HG03575 (cell line): Measurements from ENCODE around the gene ACTR10.
"Not testable (repeated sequence)": the region's sequence is repeated elsewhere in the genome, so short reads cannot be mapped to it uniquely, and the experiment has no call there.

Source experiments
- ATAC-seq: cut with Tn5 transposase; IDR thresholded peaks from one replicate; pipeline ENCODE4 v1.9.1; 2021; ENCODE audit not compliant: unreplicated experiment, insufficient number of reproducible peaks, low FRiP score; ENCODE audit errors: extremely low read depth

ACTR10 gene

DNA sequence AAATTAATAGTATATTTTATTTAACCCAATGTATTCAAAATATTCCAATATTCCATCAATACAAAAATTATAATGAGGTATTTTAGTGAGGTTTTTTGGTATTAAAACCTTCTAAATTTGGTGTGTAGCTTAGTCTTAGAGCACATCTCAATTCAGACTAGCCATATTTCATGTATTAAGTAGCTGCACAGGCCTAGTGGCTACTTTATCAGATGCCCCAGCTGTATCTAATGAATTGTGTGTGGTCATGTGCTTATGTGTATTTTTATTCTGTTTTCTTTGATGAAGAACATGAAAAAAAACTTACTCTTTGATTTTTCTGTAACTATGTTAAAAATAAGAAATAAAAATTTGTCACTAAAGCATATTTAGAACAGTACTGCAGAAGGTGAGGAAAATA, 13.2 kb downstream of the ACTR10 start:
- no peak for ATAC-seq

DNA sequence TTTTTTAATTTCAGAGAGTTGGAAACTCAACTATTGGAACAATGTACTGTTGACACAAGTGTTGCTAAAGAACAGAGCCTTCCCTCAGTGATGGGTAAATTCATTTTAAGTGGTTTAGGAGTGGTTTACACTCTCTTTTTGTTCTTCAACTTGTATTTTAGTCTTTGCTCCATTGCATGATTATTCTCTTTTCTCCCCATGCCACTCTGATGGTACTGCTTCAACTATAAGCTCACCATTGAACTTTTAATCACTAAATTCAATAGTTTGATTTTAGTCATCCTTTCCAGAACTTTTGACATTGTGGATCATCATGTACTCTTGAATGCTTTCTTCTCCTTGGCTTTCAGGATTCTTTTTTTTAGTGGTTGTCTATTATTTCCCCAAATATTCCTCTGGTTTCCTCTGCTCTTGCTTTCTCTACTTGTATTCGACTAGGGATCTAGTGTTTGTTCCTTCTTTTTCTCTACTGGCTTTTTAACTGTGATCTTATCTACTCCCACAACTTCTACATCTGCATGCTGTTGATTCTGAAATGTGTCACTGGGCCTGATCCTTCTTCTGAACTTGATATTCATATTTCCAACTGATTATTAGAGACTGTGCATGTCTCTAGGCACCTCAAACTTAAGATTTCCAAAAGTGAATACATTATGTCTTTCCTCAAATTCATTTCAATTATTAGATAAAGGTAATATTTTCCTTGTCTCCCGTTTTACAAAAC, 15.4 kb downstream of the ACTR10 start:
- ATAC-seq = no peak

DNA sequence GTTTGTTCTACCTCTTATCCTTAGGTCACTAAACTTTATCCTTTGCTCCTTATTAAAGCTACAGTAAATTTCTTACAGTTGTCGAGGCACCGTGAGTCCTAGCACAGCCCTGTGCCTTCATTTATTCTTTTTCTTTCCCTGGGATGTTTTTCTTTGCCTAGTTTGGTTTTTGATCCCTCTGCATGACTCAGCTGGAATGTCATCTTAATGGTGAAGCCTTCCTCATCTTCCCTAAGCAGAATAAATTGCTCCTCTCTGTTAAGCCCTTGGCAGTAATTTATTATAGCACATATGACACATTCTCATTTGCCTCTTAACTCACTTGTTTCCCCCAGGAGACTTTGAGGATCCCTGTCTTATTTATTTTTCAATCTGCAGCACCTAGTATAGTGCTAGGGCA, 16.6 kb downstream of the ACTR10 start:
- no peak for ATAC-seq

DNA sequence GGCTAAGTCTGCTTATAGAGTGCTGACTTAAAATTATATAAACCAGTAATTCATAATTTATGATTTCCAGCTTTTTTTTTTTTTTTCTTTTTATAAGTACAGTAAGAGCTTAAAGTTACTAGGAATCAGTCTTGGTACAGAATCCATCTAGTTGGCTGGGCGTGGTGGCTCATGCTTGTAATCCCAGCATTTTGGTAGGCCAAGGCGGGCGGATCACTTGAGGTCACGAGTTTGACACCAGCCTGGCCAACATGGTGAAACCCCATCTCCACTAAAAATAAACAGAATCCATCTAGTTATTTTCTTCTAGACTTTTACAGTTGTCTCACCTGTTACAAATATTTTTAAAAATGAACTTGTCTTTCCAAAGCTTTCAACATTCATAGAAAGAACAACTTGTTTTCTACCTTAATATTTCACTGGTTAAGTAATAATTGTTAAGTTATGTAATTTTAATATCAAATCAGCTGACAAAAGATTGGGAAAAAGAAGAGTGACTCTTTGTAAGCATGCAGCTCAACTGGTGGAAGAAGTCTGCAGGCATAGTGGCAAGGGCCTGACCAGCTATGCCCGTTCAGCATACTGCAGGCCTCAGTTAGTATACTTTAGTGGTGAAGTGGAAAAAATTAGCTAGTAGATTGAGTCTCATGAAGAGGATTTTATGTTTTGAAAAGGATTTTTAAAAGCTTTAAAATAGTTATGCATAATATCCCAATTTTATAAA, 27.3 kb downstream of the ACTR10 start:
- no peak for ATAC-seq

DNA sequence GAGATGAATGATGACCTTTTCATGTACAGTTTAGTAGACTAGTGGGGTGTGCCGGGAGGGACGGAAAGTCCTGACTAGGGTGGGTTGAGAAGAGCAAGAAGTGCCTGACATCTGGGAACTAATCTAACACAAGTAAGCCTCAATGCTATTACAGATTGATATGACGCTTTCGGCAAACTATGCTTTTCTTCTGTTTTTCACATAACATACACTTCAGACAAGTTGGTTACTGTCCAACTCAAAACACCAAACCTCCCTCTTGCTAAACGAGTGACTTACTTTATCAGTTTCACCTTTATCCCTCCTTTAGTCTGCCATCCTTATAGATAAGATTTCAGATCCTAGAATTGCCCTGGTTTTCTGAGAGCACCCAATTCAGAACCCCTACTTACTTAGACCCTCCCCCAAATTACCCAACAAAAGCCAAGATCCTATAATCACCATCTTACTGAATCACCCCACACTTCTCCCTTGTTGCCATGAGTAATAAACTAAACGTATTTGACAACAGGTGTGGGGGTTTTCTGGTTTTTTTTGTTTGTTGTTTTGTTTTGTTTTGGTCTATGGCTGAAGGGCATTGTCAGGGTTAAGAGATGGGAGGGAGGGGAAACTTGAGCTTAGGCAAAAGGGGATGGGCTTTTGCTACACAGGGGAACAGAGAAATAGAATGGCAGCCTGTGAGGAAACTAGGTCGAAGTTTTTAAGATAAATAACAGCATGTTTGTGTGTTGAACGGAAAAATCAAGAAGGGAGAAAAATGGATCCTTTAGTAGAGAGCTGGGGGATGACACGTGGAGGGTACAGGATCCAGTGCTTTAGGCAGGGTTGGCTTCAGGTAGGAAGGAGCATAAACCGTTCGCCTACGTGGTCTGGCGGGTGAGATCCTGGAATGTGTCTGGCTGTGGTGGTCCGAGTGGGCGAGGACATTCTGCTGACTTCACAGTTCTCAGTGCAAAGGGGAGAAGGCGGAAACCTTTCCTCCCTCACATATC, 38.6 kb downstream of the ACTR10 start:
- ATAC-seq = no peak

DNA sequence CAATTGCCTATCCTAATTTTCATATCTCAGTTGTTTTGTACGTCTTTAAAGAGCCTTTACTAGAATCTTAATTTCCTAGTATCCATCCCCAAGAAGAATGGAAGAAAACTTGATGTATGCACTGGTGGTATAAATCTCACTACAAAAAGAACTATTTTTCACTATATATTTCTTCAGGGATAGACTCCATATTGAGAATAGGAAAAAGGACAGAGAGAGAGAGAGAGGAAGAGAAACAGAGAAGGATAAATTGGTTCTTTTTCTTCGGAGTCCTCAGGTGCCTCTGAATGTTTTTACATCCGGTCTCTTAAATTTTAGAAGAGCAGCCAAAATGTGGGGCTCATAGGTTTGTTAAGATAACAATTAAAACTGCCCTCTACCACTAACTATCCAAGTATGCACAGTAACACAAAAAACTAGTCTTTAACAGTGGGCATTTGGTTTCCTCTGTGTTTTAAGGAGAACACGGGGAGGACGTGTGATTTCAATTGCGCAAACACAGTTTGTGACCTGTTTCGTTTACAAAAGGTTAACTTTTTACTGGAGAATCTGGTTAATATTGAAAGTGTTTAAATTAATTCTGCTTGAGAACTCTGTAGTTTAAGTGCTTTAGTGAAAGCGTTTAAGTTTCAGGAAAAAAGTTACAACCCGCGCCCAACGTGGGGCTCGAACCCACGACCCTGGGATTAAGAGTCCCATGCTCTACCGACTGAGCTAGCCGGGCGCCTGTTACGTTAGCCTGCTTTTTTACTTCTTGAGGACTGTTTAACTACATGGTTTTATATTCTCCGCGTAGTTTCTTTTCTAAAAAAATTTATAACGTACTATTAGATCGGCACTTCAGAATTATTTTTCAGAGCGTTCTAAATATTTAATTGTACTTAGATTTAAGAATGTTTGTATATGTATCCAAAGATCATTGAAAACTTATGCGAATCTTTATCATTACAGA, 39.6 kb downstream of the ACTR10 start:
- ATAC-seq = no peak

DNA sequence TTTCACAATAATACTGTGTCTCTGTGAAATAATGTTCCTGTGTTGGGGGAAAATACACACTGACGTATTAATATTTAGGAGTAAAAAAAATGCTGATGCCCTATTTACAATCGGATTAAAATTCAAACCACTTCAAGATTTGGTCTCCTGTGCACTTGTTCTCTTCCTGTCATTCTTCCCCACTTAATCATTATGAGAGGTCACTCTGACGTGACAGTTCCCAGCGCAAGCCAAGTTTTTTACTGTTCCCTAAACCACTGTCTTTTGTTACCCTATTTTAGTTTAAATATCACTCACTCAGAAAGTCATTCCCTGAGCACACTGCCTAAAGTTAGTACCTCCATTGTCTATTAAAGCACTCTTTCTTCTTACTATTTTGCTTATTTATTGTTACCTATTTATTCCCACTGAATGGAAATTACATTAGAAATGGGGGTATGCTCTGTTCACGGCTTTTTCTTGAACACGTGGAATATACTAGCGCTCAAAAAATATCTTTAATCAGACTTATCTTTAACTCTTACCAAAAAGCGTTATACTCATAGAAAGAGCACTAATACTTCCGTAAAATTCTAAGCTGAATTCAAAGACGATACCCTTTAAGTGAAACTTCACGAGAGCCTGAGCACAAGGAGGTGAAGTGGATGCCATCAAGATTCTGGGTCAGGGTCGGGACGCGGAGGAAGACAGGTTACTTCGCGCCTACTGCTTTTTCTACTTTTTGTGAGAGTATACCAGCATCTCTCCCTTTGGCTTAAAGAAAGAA, 44.0 kb downstream of the ACTR10 start:
- peak; percentile 6 for ATAC-seq

DNA sequence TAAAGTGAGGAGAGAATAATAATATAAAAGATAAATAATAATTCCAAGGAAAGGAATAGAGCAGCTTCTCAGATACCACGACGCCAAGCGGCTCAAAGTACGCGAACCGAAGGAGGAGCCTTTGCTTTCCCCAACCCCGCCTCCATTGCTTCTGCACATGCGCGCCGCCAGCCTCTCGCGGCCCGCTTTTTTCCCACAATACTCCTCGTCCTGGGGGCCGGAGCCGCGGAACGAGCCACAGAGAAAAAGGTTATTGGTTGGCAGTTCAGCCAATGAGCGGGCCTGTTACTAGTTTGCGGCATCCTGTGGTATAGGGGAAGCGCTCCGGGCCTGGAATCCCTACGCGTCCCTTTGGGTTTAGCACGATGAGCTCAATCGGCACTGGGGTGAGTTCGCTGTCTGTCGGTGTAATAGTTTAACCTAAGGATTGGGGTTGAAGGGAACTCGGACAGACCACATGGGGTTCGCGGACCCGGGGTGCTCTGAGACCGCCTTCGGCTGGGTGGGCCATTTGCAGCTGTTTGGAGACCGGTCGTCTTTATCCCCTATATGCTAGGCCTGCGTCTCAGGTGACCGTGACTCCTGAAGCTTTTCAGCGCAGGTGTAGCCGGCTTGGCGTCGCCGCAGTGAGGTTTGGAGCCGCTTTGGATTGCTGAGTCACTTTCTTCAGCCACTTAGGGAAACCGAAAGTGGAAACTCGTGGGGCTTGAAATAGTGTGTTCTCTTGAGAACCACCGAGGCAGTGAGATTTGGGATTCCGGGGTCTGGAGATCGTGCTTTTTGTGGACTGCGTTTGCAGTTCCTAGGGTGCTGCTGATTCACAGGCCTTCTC, 44.8 kb downstream of the ACTR10 start, which contains the start of gene PSMA3:
Gene PSMA3 (plus strand): TSS at position 288 of the 832 bp plus-strand sequence. CDS start 78 bp downstream, at position 366.
- peak; percentile 82 for ATAC-seq

DNA sequence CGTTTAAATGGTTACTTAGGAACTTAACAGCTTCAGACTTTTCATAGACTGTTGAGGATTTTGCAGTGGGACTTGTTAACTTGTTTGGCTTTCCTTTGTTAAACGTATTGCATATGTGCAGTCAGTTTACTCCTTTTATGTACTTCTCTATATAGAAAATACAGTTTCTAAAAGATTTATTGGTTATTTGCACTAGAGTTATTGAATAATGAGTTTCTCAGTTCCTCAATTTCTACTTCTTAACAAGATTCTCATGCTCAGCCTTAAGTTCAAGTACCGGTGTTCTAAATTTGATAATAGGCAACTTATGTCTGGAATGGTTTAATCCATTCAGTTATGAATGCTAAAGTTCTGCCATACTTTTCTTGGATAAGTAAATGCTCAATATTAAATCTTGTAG, 45.6 kb downstream of the ACTR10 start:
- ATAC-seq = no peak

DNA sequence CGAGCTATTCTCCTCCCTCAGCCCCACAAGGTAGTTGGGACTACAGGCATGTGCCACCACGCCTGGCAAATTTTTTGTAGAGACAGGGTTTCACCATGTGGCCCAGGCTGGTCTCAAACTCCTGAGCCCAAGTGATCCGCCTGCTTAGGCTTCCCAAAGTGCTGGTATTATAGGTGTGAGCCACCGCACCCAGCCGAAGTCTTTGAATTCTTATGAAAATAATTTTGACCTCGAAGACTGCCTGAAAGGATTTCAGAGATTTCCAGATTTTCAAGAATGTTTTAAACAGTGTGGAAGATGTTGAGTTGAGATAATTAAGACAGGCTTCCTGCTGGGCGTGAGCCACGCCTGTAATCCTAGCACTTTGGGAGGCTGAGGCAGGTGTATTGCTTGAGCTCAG, 49.7 kb downstream of the ACTR10 start:
- ATAC-seq = no peak

DNA sequence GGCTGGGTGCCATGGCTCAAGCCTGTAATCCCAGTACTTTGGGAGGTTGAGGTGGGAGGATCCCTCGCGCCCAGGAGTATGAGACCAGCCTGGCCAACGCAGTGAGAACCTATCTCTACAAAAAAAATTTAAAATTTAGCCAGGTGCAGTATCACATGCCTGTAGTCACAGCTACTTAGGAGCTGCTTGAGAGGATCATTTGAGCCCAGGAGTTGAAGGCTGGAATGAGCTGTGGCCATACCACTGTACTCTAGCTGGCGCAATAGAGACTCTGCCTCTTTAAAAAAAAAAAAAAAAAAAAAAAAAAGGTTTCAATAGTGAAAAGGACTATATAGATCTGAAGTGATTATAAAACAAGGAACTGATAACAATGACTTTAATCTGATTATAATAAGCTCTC, 58.2 kb downstream of the ACTR10 start:
- no peak for ATAC-seq

DNA sequence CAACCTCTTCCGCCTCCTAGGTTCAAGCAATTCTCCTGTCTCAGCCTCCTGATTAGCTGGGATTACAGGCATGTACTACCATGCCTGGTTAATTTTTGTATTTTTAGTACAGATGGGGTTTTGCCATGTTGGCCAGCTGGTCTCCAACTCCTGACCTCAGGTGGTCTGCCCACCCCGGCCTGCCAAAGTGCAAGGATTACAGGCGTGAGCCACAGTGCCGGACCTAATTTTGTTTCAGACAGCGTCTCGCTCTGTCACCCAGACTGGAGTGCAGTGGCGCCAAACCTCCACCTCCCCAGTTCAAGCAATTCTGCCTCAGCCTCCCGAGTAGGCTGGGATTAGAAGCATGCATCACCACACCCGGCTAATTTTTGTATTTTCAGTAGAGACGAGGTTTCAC, 62.1 kb downstream of the ACTR10 start:
- ATAC-seq = not testable (repeated sequence)

DNA sequence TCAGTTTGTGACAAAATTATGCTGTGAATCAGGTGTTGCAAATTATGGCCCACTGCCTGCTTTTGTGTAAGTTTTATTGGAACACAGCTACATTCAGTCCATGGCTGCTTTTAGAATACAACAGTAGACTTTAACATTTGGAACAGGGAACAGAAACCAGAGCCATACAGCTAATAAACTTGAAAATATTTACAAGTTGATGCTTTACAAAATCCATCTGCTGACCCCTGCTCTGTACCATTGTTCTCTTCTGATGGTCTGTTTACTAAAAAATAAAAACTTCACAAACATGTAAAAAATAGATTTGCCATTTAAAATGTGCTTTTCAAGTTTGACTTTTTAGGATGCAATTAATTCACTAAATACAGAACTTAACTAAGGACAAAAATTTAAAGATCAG, 65.5 kb downstream of the ACTR10 start:
- no peak for ATAC-seq

DNA sequence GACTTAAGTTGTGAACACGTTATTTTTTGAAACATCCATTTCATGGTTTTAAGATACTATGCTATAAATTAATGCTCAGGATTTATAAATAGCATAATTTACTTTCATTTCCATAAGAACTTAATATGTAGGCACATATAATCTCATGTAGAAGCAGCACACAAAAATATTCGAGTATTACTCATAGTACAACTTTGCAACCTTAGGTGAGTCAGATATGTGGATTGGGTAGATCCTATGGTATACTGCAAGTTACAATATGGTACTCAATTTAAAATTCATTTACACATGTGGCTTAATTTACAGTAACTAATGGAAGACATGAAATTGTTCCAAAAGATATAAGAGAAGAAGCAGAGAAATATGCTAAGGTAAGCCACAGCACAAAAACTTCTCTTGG, 70.7 kb downstream of the ACTR10 start:
- no peak for ATAC-seq

DNA sequence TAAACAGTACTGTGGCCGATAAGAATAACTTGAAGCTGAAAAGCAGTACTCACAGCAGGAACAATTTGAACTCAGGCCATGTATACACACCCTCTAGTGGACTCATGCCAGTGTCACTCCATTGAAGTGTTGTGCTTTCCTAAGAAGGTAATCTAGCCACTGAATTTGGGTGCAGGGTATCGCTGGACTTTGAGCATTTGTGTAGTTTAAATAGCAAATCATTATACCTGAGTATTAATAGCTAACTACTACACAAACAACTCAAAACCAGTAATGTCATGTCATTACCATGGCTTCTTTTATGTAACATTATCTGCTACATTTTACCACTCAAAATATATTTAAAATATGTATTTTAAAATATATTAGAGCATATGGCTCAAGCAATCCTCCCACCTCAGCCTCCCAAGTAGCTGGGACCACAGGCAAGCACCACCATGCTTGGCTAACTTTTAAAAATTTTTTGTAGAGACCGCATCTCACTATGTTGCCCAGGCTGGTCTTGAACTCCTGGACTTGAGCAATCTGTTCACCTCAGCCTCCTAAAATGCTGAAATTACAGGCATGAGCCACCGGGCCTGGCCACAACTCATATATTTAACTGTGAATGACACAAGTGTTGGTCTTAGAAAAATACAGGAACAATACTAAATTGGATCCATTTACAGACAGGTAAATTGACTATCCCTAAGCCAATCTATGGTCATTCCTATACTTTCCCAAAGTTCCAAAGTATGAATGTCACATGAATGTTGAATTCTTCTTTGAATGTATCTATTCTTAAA, 72.8 kb downstream of the ACTR10 start:
- no peak for ATAC-seq

DNA sequence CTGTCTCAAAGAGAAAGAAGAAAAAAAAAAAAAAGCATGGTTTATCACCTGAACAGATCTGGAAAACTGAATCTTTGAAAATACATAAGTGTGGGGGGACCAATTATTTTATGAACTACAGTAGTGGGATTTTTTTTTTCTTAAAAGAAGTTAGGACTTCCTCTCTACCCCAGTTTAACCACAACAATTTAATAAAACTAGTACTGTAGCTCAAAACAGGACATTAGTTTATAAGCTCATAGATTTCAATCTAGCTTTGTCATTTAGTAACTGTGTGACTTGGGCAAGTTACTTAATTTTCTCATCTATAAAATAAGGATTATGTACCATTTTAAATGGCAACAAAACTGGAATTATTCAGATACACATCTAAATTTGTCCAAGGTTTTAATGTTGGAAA, 74.9 kb downstream of the ACTR10 start:
- ATAC-seq = no peak
